H1 (cell line): ENCODE measurements around the gene PKM. TPM values are rescaled to one million over a fixed set of nuclear protein-coding genes. Genes with fewer than 3 reads are reported as not detected.

Source experiments
- CTCF ChIA-PET: fragments of 300-600 bp; sonication (Branson Sonifier 250); formaldehyde crosslinking; loops from one replicate; lab custom pipeline; 2021; ENCODE audit not compliant: partially characterized antibody; lab: Charles Lee
- POLR2A ChIA-PET: fragments of 300-600 bp; sonication (Branson Sonifier 250); formaldehyde crosslinking; loops from one replicate; lab custom pipeline; 2021; ENCODE audit warnings: inconsistent platforms; ENCODE audit not compliant: partially characterized antibody; lab: Charles Lee
- DNase-seq, 2 experiments: peaks; one replicate each; pipeline versions ENCODE4 v3.0.0 to v3.0.0-alpha.2; 2010 to 2022; ENCODE audit warnings: low spot score in 2 of 2, low read depth in 1 of 2, mixed read lengths in 1 of 2
- FAIRE-seq: peaks from 2 replicates; lab custom pipeline; 2011; peaks lifted over from hg19 to GRCh38; lab: Jason Lieb, UNC
- H2AFZ ChIP-seq: 2 replicates; pipeline ENCODE4 v1.8.1; 2012; ENCODE audit warnings: low read length, inconsistent platforms
- H2AK5ac ChIP-seq: 2 replicates; pipeline ENCODE4 v1.6.1; 2013; ENCODE audit warnings: low read depth, low read length
- H2BK120ac ChIP-seq: replicated peaks from 2 replicates; pipeline ENCODE3; 2013; ENCODE audit warnings: low read depth, low read length, inconsistent platforms
- H2BK12ac ChIP-seq: 2 replicates; pipeline ENCODE4 v1.6.1; 2013; ENCODE audit warnings: low read depth, low read length
- H2BK15ac ChIP-seq: 2 replicates; pipeline ENCODE4 v1.6.1; 2013; ENCODE audit warnings: low read length
- H2BK20ac ChIP-seq: 2 replicates; pipeline ENCODE4 v1.6.1; 2013; ENCODE audit warnings: low read length
- H2BK5ac ChIP-seq: 2 replicates; pipeline ENCODE4 v1.6.1; 2013; ENCODE audit warnings: low read depth, low read length
- H3K14ac ChIP-seq: 2 replicates; pipeline ENCODE4 v1.6.1; 2013; ENCODE audit warnings: inconsistent platforms; ENCODE audit not compliant: insufficient read length
- H3K18ac ChIP-seq: 2 replicates; pipeline ENCODE4 v1.6.1; 2013; ENCODE audit warnings: low read length; ENCODE audit errors: extremely low read depth
- H3K23ac ChIP-seq: 2 replicates; pipeline ENCODE4 v1.6.1; 2013; ENCODE audit warnings: inconsistent platforms; ENCODE audit not compliant: insufficient read length
- H3K23me2 ChIP-seq: 2 replicates; pipeline ENCODE4 v1.6.1; 2013; ENCODE audit warnings: low read depth, low read length
- H3K27ac ChIP-seq: 2 replicates; pipeline ENCODE4 v1.6.1; 2011; ENCODE audit warnings: low read depth, low read length, inconsistent platforms
- H3K27me3 ChIP-seq, 4 experiments: replicated peaks in 1 of 4; 1 replicate in 1 of 4; 2 replicates in 3 of 4; pipeline versions ENCODE4 v1.6.1 to v1.8.1; 2011 to 2013; ENCODE audit warnings: low read length in 3 of 4, mild to moderate bottlenecking in 3 of 4, inconsistent platforms in 2 of 4, mixed read lengths in 2 of 4, moderate library complexity in 1 of 4; ENCODE audit not compliant: control insufficient read depth in 3 of 4, insufficient read depth in 3 of 4; ENCODE audit errors: extremely low read depth in 1 of 4
- H3K36me3 ChIP-seq, 4 experiments: 2 replicates each; pipeline versions ENCODE4 v1.6.1 to v1.8.1; 2011 to 2013; ENCODE audit warnings: mild to moderate bottlenecking in 4 of 4, low read length in 3 of 4, moderate library complexity in 2 of 4, control low read depth in 1 of 4, inconsistent platforms in 1 of 4; ENCODE audit not compliant: insufficient read depth in 4 of 4, control insufficient read depth in 2 of 4
- H3K4ac ChIP-seq: replicated peaks from 2 replicates; pipeline ENCODE3; 2013; ENCODE audit warnings: low read length, low read depth, mixed read lengths, inconsistent platforms; ENCODE audit not compliant: insufficient read length
- H3K4me1 ChIP-seq, 4 experiments: replicated peaks in 1 of 4; 1 replicate in 1 of 4; 2 replicates in 3 of 4; pipeline versions ENCODE4 v1.6.1 to v1.8.1; 2011 to 2013; ENCODE audit warnings: low read length in 3 of 4, inconsistent platforms in 2 of 4, mixed read lengths in 1 of 4; ENCODE audit not compliant: insufficient read depth in 4 of 4, control insufficient read depth in 3 of 4
- H3K4me2 ChIP-seq, 2 experiments: 2 replicates each; pipeline versions ENCODE4 v1.6.1 to v1.8.1; 2011 to 2013; ENCODE audit warnings: low read depth in 2 of 2, low read length in 2 of 2, control low read depth in 1 of 2, inconsistent platforms in 1 of 2, mild to moderate bottlenecking in 1 of 2; ENCODE audit not compliant: insufficient read depth in 1 of 2
- H3K4me3 ChIP-seq, 4 experiments: fragments of 200-600, 300-600 bp in 1 of 4; sonication (generic), shearing (Covaris generic), sonication (Bioruptor Twin) in 1 of 4; 2 replicates each; pipeline versions ENCODE4 v1.5.1 to v1.8.1; 2011 to 2016; ENCODE audit warnings: low read length in 4 of 4, low read depth in 3 of 4, control low read depth in 2 of 4, inconsistent platforms in 2 of 4, mild to moderate bottlenecking in 2 of 4, mixed read lengths in 1 of 4, moderate library complexity in 1 of 4; ENCODE audit not compliant: insufficient read depth in 2 of 4; ENCODE audit errors: extremely low read depth in 1 of 4
- H3K56ac ChIP-seq: replicated peaks from 2 replicates; pipeline ENCODE3; 2013; ENCODE audit warnings: low read depth, mild to moderate bottlenecking, mixed read lengths, low read length, inconsistent platforms; ENCODE audit not compliant: insufficient read length
- H3K79me1 ChIP-seq: 2 replicates; pipeline ENCODE4 v1.6.1; 2013; ENCODE audit warnings: low read depth, low read length, control low read depth
- H3K79me2 ChIP-seq, 2 experiments: 2 replicates each; pipeline versions ENCODE4 v1.6.1 to v1.8.1; 2012 to 2013; ENCODE audit warnings: low read length in 2 of 2, mild to moderate bottlenecking in 2 of 2, inconsistent platforms in 1 of 2; ENCODE audit not compliant: insufficient read depth in 2 of 2, control insufficient read depth in 1 of 2
- H3K9ac ChIP-seq, 4 experiments: replicated peaks in 1 of 4; 1 replicate in 1 of 4; 2 replicates in 3 of 4; pipeline versions ENCODE4 v1.6.1 to v1.8.1; 2011 to 2013; ENCODE audit warnings: low read depth in 3 of 4, low read length in 3 of 4, control low read depth in 2 of 4, mild to moderate bottlenecking in 2 of 4, moderate library complexity in 2 of 4, inconsistent platforms in 1 of 4; ENCODE audit errors: extremely low read depth in 1 of 4
- H3K9me3 ChIP-seq, 2 experiments: 2 replicates each; pipeline versions ENCODE4 v1.6.1 to v1.8.1; 2012 to 2013; ENCODE audit warnings: mild to moderate bottlenecking in 2 of 2, moderate library complexity in 2 of 2, control low read depth in 1 of 2, inconsistent platforms in 1 of 2, low read depth in 1 of 2, low read length in 1 of 2, mixed read lengths in 1 of 2; ENCODE audit not compliant: insufficient read depth in 2 of 2
- H4K20me1 ChIP-seq, 2 experiments: replicated peaks in 1 of 2; 2 replicates each; pipeline versions ENCODE3 to v1.8.1; 2011 to 2013; ENCODE audit warnings: inconsistent platforms in 2 of 2, low read length in 2 of 2, mild to moderate bottlenecking in 1 of 2; ENCODE audit not compliant: insufficient read depth in 2 of 2, control insufficient read depth in 1 of 2
- H4K5ac ChIP-seq: 2 replicates; pipeline ENCODE4 v1.6.1; 2013; ENCODE audit warnings: low read length, low read depth, mixed read lengths, inconsistent platforms; ENCODE audit not compliant: insufficient read length
- H4K8ac ChIP-seq: 2 replicates; pipeline ENCODE4 v1.8.0; 2013; ENCODE audit warnings: mild to moderate bottlenecking, moderate library complexity, low read length, inconsistent platforms; ENCODE audit not compliant: insufficient read depth; ENCODE audit errors: extremely low read depth
- H4K91ac ChIP-seq: replicated peaks from 2 replicates; pipeline ENCODE3; 2013; ENCODE audit warnings: low read length, mixed read lengths, inconsistent platforms; ENCODE audit not compliant: insufficient read length
- BACH1 ChIP-seq: IDR thresholded peaks from 2 replicates; pipeline ENCODE4 v1.6.1; 2012; ENCODE audit warnings: low read length, improper control_type of control experiment
- CBX8 ChIP-seq: fragments of 300-800, 300-1000 bp; sonication (generic); IDR thresholded peaks from 2 replicates; pipeline ENCODE4 v1.7.1; 2016; ENCODE audit warnings: low read depth, low read length, borderline replicate concordance
- HDAC2 ChIP-seq, 2 experiments: fragments of 300-600 bp in 1 of 2; sonication (generic) in 1 of 2; IDR thresholded peaks; 2 replicates each; pipeline ENCODE4 v1.6.1; 2011 to 2012; ENCODE audit warnings: low read depth in 2 of 2, low read length in 2 of 2, mild to moderate bottlenecking in 2 of 2, moderate library complexity in 2 of 2, borderline replicate concordance in 1 of 2, inconsistent platforms in 1 of 2
- MAFK ChIP-seq: IDR thresholded peaks from 2 replicates; pipeline ENCODE4 v1.6.1; 2012; ENCODE audit warnings: low read depth, mild to moderate bottlenecking, improper control_type of control experiment, low read length
- POU5F1 ChIP-seq: IDR thresholded peaks from 2 replicates; pipeline ENCODE4 v1.6.1; 2011; ENCODE audit warnings: low read depth, mild to moderate bottlenecking, low read length, moderate library complexity
- WGBS, 2 experiments: shearing (Covaris generic) in 1 of 2; methylation state at CpG; one replicate each; pipeline versions ENCODE4 v1.1.6 to v1.1.7; 2013 to 2015; ENCODE audit warnings: low lambda C conversion rate in 2 of 2, mixed read lengths in 2 of 2, inconsistent platforms in 1 of 2, low coverage in 1 of 2, missing lambda C conversion rate in 1 of 2; ENCODE audit not compliant: insufficient replicate concordance in 2 of 2, insufficient coverage in 1 of 2, insufficient read length in 1 of 2; ENCODE audit errors: extremely low coverage in 1 of 2, missing lambda C conversion rate in 1 of 2; 5-methylcytosine and 5-hydroxymethylcytosine counted together
- polyA plus RNA-seq, 7 experiments: library from polyadenylated mRNA; depleted of rRNA in 3 of 7; stranded (reverse) in 5 of 7; unstranded in 2 of 7; fragments of >200 nt in 5 of 7; fragments of 200-250 nt in 2 of 7; gene quantifications; 1 replicate in 5 of 7; 2 replicates in 1 of 7; 4 replicates in 1 of 7; pipeline versions ENCODE4 v1.2.1 to v1.2.3, GENCODE V29; 2011 to 2013; ENCODE audit warnings: missing spikeins in 2 of 7, mixed read lengths in 2 of 7
- total RNA-seq: library from RNA; stranded (reverse); fragmentation: NEBNext Ultra II Directional; extraction: Animal tissue kit (Norgen Biotek cat#: 25700); gene quantifications from 2 replicates; pipeline ENCODE4 v1.2.1, GENCODE V29; 2021
- TF ChIP-seq, protein P1 (sequence below): IDR thresholded peaks from 2 replicates; pipeline ENCODE4 v1.6.1; 2011; ENCODE audit warnings: low read depth, mild to moderate bottlenecking, low read length; ENCODE audit not compliant: insufficient read depth

The PKM gene
- total and polyA plus RNA-seq, 2 of the 8 experiments (the other 6 are each of a cell fraction or from before 2014, with no cell fraction given) = 780 to 856 TPM

- H3K18ac ChIP-seq = no peak overlapping the region
- no peak overlapping the region for H2AK5ac ChIP-seq
- H2BK5ac ChIP-seq = no peak overlapping the region
- H3K27ac ChIP-seq = no peak overlapping the region
- no peak overlapping the region for H2BK12ac ChIP-seq
- H3K14ac ChIP-seq = no peak overlapping the region
- H3K23ac ChIP-seq = no peak overlapping the region
- ChIA-PET POLR2A (interaction anchor here (1.3 to 2.1 kb wide), 3 partner anchors 10 to 16 kb away, joined by 4 to 7 read pairs (median 6); no protein-coding TSS in a partner anchor), CTCF (interaction anchor here (1.0 to 3.8 kb wide), 5 partner anchors 9 to 68 kb away, joined by 3 to 21 read pairs (median 4); no protein-coding TSS in a partner anchor)
- H3K27me3 ChIP-seq = no peaks in the 10 kb centered on the region
- H3K36me3 ChIP-seq = peaks cover 44 to 87% (median 64%) of the 10 kb centered on the region in 4 experiments
- no peaks in the 10 kb centered on the region for H3K23me2 ChIP-seq
- H3K79me2 ChIP-seq = peaks cover 14 to 37% of the 10 kb centered on the region in 2 experiments
- DNase-seq = no peak
- H4K8ac ChIP-seq = no peak overlapping the region
- no peaks in the 10 kb centered on the region for H3K4me1 ChIP-seq
- no peak overlapping the region for H3K9ac ChIP-seq
- no peak overlapping the region for H3K4me3 ChIP-seq
- H3K4ac ChIP-seq = no peak overlapping the region
- FAIRE-seq = no peak
- no peak overlapping the region for H2AFZ ChIP-seq
- H3K79me1 ChIP-seq = peaks cover 23% of the 10 kb centered on the region
- no peaks in the 10 kb centered on the region for H3K9me3 ChIP-seq
- peaks cover 36 to 39% of the 10 kb centered on the region in 2 experiments for H4K20me1 ChIP-seq
- H2BK15ac ChIP-seq = no peak overlapping the region
- H2BK120ac ChIP-seq = no peak overlapping the region
- no peak overlapping the region for H3K4me2 ChIP-seq
- H4K5ac ChIP-seq = no peak overlapping the region
- no peak overlapping the region for H2BK20ac ChIP-seq
- 87% methylated on average over 4 of the region's 4 CpGs; no CpG with 5 or more reads in 1 of the 2 experiments for WGBS, 2 experiments
- no peak overlapping the region for H3K56ac ChIP-seq
- no peak overlapping the region for H4K91ac ChIP-seq
- TF ChIP-seq BACH1 (no peak), HDAC2 (IDR thresholded peaks at IDR 0.05; ENCODE audit: borderline replicate concordance in 1 of 2, low read depth in 2 of 2, low read length in 2 of 2) (no peak), MAFK (no peak), CBX8 (no peak), POU5F1 (no peak)
- TF ChIP-seq, protein P1, sequence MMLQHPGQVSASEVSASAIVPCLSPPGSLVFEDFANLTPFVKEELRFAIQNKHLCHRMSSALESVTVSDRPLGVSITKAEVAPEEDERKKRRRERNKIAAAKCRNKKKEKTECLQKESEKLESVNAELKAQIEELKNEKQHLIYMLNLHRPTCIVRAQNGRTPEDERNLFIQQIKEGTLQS = no peak
Measured at GRCh38 chr15:72217216-72217615, 13.8 kb downstream of the PKM start.
